HG02852 (cell line): ENCODE results near the gene FMR1NB.

Experiments used
- ATAC-seq: cut with Tn5 transposase; IDR thresholded peaks from one replicate; pipeline ENCODE4 v1.9.1; 2021; ENCODE audit warnings: mild to moderate bottlenecking, moderate library complexity; ENCODE audit not compliant: unreplicated experiment

The FMR1NB gene

DNA sequence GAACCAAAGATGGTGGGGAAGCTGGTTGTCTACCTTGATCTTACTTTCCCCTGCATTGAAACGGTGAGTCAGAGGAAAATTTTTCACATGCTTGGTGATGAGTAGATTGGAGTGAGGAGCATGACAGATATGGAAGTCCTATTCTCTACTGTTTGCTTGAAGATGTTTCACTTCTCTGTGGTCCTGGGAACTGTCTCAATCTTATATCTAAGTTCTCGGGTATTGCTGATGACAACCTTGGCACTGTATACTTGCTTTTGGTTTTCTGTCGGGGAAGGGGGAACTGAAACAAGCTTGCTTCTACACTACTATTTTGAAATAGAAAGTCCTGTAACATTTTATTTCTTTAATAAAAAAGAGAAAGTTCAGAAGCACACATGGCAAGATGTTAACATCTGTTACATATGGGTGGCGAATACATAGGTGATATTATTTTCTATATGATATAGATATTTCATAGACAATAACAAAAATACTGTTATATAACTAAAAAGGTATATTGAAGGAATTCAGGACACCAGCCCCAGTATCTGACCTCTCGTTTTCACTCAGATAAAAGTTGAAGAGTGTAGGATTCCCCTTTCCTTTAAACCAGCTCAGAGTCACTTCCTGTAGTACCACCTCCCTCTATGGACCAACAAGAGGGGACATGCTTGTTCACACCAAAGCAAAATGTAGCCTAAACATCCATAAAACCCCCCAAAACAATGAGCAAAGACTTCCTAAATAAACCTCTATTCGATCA lies 88.8 kb downstream of the FMR1NB start:
- ATAC-seq, result peak; percentile 97

- ATAC-seq, result no peak
Measured at GRCh38 chrX:148070504-148070877, 89.4 kb downstream of the FMR1NB start.
